Measurements from ENCODE around the gene WNT6. TPM values are rescaled to one million over a fixed set of nuclear protein-coding genes. Genes with fewer than 3 reads are reported as not detected.

WNT6 gene
- total RNA-seq, 1 experiment from 2014 or later = 0.33 TPM

DNA sequence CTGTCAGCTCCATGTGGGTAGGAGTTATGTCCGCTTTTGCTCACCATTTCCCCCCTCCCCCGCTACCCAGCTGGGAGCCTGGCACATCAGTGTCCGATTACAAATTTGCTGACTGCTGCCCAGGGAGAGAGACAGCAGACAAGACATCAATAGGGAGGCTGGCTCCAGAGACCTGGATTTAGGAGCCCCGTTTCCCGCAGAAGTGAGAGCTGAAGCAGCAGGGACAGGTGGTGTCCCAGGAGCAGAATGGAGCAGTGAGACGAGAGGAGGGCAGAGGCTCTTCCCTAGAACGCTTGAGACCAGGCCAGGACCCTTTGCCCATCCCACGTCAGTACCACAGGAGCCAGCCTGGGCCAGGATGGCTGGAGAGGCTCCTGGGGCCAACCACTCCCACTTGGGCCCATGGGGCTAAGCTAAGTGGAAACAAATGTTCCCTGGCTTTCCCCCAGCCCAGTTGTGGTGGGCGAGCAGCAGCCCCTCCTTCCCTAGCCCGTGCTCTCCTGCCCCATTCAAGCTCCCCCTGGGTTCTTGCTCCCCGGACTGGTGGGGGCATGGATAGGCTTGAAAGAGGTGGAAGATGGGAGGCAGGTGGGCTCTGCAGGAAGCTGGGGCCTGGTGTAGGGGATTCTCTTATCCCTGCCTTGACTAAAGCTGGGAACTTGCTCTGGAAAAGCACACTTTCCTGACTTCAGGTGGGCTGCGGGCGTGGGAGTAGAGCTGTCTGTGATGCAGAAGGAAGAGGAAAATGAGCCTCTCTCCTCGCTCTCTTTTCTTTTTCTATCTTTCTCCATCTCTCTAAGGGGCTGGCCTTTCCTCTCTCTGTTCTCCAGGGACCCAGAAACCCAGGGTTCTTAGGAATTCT lies 4.1 kb upstream of the WNT6 start:
- Histone ChIP-seq H2AFZ (no peak overlapping the region), H3F3A (ENCODE audit: insufficient read depth, low read depth) (peaks cover 36% of the 10 kb centered on the region), H3K4me1 (replicated peaks; ENCODE audit: insufficient read depth) (peaks cover 44% of the 10 kb centered on the region), H3K27me3 (ENCODE audit: insufficient read depth, low read depth) (peaks cover 13% of the 10 kb centered on the region; the same call in 1 of the 2 replicates), H3K79me2 (ENCODE audit: low read depth) (0 out of 2 replicates have a peak, but pooled peaks cover 3% of the 10 kb centered on the region), H3K9me3 (ENCODE audit: insufficient read depth, low read depth) (no peaks in the 10 kb centered on the region), H3K27ac (no peak overlapping the region), H3K9me2 (ENCODE audit: insufficient read depth) (no peaks in the 10 kb centered on the region), H4K20me1 (ENCODE audit: insufficient read depth) (no peaks in the 10 kb centered on the region), H3K4me2 (no peak overlapping the region), H3K36me3 (ENCODE audit: low read depth) (no peaks in the 10 kb centered on the region), H3K4me3 (no peak overlapping the region)
- no TSS peak for BruUV-seq (replicated peaks)
- intact Hi-C loops (cut with micrococcal nuclease; ENCODE audit: unreplicated experiment) = no loop called here
- no peak for DNase-seq
- TF ChIP-seq EZH2 (IDR thresholded peaks at IDR 0.05; ENCODE audit: low read depth) = no peak
- TF ChIP-seq, protein P1, sequence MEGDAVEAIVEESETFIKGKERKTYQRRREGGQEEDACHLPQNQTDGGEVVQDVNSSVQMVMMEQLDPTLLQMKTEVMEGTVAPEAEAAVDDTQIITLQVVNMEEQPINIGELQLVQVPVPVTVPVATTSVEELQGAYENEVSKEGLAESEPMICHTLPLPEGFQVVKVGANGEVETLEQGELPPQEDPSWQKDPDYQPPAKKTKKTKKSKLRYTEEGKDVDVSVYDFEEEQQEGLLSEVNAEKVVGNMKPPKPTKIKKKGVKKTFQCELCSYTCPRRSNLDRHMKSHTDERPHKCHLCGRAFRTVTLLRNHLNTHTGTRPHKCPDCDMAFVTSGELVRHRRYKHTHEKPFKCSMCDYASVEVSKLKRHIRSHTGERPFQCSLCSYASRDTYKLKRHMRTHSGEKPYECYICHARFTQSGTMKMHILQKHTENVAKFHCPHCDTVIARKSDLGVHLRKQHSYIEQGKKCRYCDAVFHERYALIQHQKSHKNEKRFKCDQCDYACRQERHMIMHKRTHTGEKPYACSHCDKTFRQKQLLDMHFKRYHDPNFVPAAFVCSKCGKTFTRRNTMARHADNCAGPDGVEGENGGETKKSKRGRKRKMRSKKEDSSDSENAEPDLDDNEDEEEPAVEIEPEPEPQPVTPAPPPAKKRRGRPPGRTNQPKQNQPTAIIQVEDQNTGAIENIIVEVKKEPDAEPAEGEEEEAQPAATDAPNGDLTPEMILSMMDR (conservative IDR thresholded peaks at IDR 0.05) = no peak
- ChIA-PET POLR2A (ENCODE audit: unreplicated experiment) (no interaction called here), CTCF (no interaction called here)

DNA sequence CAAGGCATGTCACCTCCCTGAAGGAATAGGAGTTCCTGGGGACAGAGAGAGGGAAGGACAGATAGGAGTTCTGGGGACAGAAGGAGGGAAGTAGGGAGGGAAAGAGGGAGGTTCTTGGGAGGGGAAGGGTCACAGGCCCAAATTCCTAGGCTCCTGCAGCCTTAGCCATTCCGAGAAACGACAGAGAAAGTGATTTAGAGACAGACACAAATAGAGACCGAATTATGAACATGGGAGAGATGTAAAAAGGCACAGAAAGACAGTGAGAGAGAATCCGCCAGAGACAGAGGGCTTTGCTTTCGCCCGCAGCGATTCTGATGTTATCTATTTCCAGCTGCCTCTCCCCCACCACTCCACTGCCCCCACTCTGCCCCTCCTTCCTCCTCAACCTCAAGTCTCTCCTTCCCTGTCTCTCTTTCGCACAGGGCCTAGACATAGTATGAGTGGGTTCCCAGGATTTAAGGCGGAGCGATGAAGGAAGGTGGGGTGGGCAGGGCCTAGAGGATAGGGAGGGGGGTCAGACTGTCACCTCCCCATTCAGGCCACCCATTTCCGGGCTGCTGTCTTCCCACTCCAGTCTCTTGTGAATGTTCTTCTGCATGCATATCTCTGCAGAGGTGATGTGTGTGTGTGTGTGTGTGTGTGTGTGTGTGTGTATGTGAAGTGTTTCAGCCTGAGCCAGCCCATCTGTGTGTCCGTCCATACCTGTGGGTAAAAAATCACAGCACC lies 3.3 kb upstream of the WNT6 start:
- intact Hi-C loops (cut with micrococcal nuclease; ENCODE audit: unreplicated experiment) = no loop called here
- H3F3A ChIP-seq (ENCODE audit: insufficient read depth, low read depth) = peaks cover 29% of the 10 kb centered on the region; the same call in 1 of the 2 replicates
- no peaks in the 10 kb centered on the region for H3K36me3 ChIP-seq (ENCODE audit: low read depth)
- BruUV-seq (replicated peaks) = no TSS peak
- no peak overlapping the region for H3K4me2 ChIP-seq
- H3K4me1 ChIP-seq (replicated peaks; ENCODE audit: insufficient read depth) = peaks cover 36% of the 10 kb centered on the region
- DNase-seq = no peak
- no peak overlapping the region for H3K4me3 ChIP-seq
- H3K9me2 ChIP-seq (ENCODE audit: insufficient read depth) = no peaks in the 10 kb centered on the region
- ChIA-PET POLR2A (ENCODE audit: unreplicated experiment) (no interaction called here), CTCF (no interaction called here)
- no peaks in the 10 kb centered on the region for H3K9me3 ChIP-seq (ENCODE audit: insufficient read depth, low read depth)
- TF ChIP-seq EZH2 (IDR thresholded peaks at IDR 0.05; ENCODE audit: low read depth) = no peak
- TF ChIP-seq, protein P1 (conservative IDR thresholded peaks at IDR 0.05) = no peak
- peaks cover 13% of the 10 kb centered on the region; the same call in 1 of the 2 replicates for H3K27me3 ChIP-seq (ENCODE audit: insufficient read depth, low read depth)
- H2AFZ ChIP-seq = no peak overlapping the region
- no peaks in the 10 kb centered on the region for H4K20me1 ChIP-seq (ENCODE audit: insufficient read depth)
- H3K27ac ChIP-seq = no peak overlapping the region
- 0 out of 2 replicates have a peak, but pooled peaks cover 3% of the 10 kb centered on the region for H3K79me2 ChIP-seq (ENCODE audit: low read depth)

DNA sequence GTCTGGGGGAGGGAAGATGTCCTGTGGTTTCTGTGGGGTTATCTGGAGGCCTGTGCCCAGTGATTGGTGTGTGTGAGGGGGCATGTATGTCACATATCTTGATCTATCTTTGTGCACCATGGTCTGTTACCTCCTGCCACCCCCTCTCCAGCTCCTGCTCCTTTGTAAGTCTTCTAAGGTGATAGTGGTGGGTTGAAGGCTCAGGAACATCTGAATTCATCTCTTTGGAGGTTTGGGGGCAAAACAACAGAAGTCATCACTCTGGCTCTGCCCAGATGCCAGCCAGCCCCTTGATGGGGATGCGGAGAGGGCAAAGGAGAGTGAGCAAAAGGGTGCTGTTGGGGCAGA lies 2.7 kb upstream of the WNT6 start:
- Histone ChIP-seq H3F3A (ENCODE audit: insufficient read depth, low read depth) (peaks cover 29% of the 10 kb centered on the region; the same call in 1 of the 2 replicates), H3K9me3 (ENCODE audit: insufficient read depth, low read depth) (no peaks in the 10 kb centered on the region), H3K4me3 (no peak overlapping the region), H4K20me1 (ENCODE audit: insufficient read depth) (no peaks in the 10 kb centered on the region), H3K9me2 (ENCODE audit: insufficient read depth) (no peaks in the 10 kb centered on the region), H3K27me3 (ENCODE audit: insufficient read depth, low read depth) (peaks cover 13% of the 10 kb centered on the region; the same call in 1 of the 2 replicates), H3K79me2 (ENCODE audit: low read depth) (0 out of 2 replicates have a peak, but pooled peaks cover 3% of the 10 kb centered on the region), H2AFZ (no peak overlapping the region), H3K36me3 (ENCODE audit: low read depth) (no peaks in the 10 kb centered on the region), H3K4me1 (replicated peaks; ENCODE audit: insufficient read depth) (peaks cover 36% of the 10 kb centered on the region), H3K27ac (no peak overlapping the region), H3K4me2 (no peak overlapping the region)
- intact Hi-C loops (cut with micrococcal nuclease; ENCODE audit: unreplicated experiment) = no loop called here
- BruUV-seq (replicated peaks) = no TSS peak
- TF ChIP-seq, protein P1 (conservative IDR thresholded peaks at IDR 0.05) = no peak
- no peak for DNase-seq
- CTCF ChIA-PET = no interaction called here
- POLR2A ChIA-PET (ENCODE audit: unreplicated experiment) = no interaction called here

Data from PC-9 (cell line).